SK-N-SH treated with all-trans-retinoic acid at 6 μM for 48 hours (cell line): ENCODE measurements around the gene IPO4.
A peak's percentile ranks its signal among the peaks of the same experiment; 100 is the strongest.

Experiments
- ATAC-seq: fragments of 200-7000 bp; cut with Tn5 transposase; 3 replicates; pipeline ENCODE4 v1.9.1; 2020; ENCODE audit warnings: mild to moderate bottlenecking, moderate library complexity
- ARNTL ChIP-seq: fragments of 450-650 bp; formaldehyde crosslinking; IDR thresholded peaks from 2 replicates; pipeline ENCODE4 v1.5.0; 2020; ENCODE audit warnings: low read depth, mild to moderate bottlenecking, moderate library complexity, borderline replicate concordance
- CREB5 ChIP-seq: fragments of 250-450 bp; sonication (Bioruptor Pico); IDR thresholded peaks from 2 replicates; pipeline ENCODE4 v1.5.1; 2020; ENCODE audit warnings: low read depth, mild to moderate bottlenecking, moderate library complexity
- CSDC2 ChIP-seq: fragments of 250-450 bp; sonication (Bioruptor Pico); IDR thresholded peaks from 2 replicates; pipeline ENCODE4 v1.5.0; 2020; ENCODE audit warnings: mild to moderate bottlenecking, moderate library complexity
- CSRNP3 ChIP-seq: fragments of 250-450 bp; sonication (Bioruptor Pico); IDR thresholded peaks from 2 replicates; pipeline ENCODE4 v1.5.1; 2021; ENCODE audit warnings: mild to moderate bottlenecking, moderate library complexity
- ESRRG ChIP-seq: fragments of 250-450 bp; sonication (Bioruptor Pico); IDR thresholded peaks from 2 replicates; pipeline ENCODE4 v1.6.1; 2021; ENCODE audit warnings: mild to moderate bottlenecking
- GLIS3 ChIP-seq: fragments of 250-450 bp; sonication (Bioruptor Pico); IDR thresholded peaks from 2 replicates; pipeline ENCODE4 v1.5.0; 2020; ENCODE audit warnings: mild to moderate bottlenecking, moderate library complexity
- ISL1 ChIP-seq: fragments of 250-450 bp; sonication (Bioruptor Pico); IDR thresholded peaks from 2 replicates; pipeline ENCODE4 v2.1.2; 2022; ENCODE audit warnings: mild to moderate bottlenecking, moderate library complexity
- OSR1 ChIP-seq: fragments of 250-450 bp; sonication (Bioruptor Pico); IDR thresholded peaks from 2 replicates; pipeline ENCODE4 v1.8.0; 2022; ENCODE audit warnings: moderate library complexity, mild to moderate bottlenecking, inconsistent platforms
- PATZ1 ChIP-seq: fragments of 250-450 bp; sonication (Bioruptor Pico); IDR thresholded peaks from 2 replicates; pipeline ENCODE4 v1.8.0; 2020; ENCODE audit warnings: mild to moderate bottlenecking, moderate library complexity, borderline replicate concordance
- PPARA ChIP-seq: fragments of 250-450 bp; sonication (Bioruptor Pico); IDR thresholded peaks from 2 replicates; pipeline ENCODE4 v1.5.0; 2020; ENCODE audit warnings: mild to moderate bottlenecking, borderline replicate concordance
- RARB ChIP-seq: fragments of 250-450 bp; sonication (Bioruptor Pico); IDR thresholded peaks from 2 replicates; pipeline ENCODE4 v1.8.0; 2021; ENCODE audit warnings: mild to moderate bottlenecking, moderate library complexity
- SNAI2 ChIP-seq: fragments of 250-450 bp; sonication (Bioruptor Pico); IDR thresholded peaks from 2 replicates; pipeline ENCODE4 v1.5.0; 2020; ENCODE audit warnings: mild to moderate bottlenecking, moderate library complexity
- TCF4 ChIP-seq: fragments of 250-450 bp; sonication (Bioruptor Pico); IDR thresholded peaks from 2 replicates; pipeline ENCODE4 v1.8.0; 2021; ENCODE audit warnings: mild to moderate bottlenecking, moderate library complexity, borderline replicate concordance
- TOX ChIP-seq: fragments of 250-450 bp; sonication (Bioruptor Pico); IDR thresholded peaks from 2 replicates; pipeline ENCODE4 v1.8.0; 2021; ENCODE audit warnings: mild to moderate bottlenecking, moderate library complexity, borderline replicate concordance
- TSHZ2 ChIP-seq: fragments of 250-450 bp; sonication (Bioruptor Pico); IDR thresholded peaks from 2 replicates; pipeline ENCODE4 v1.5.0; 2020; ENCODE audit warnings: mild to moderate bottlenecking, moderate library complexity
- ZC3H10 ChIP-seq: fragments of 250-450 bp; sonication (Bioruptor Pico); IDR thresholded peaks from 2 replicates; pipeline ENCODE4 v1.5.1; 2021; ENCODE audit warnings: mild to moderate bottlenecking, moderate library complexity
- ZFP3 ChIP-seq: fragments of 250-450 bp; sonication (Bioruptor Pico); IDR thresholded peaks from 2 replicates; pipeline ENCODE4 v1.5.0; 2020; ENCODE audit warnings: mild to moderate bottlenecking, moderate library complexity
- ZFP30 ChIP-seq: fragments of 450-650 bp; formaldehyde crosslinking; IDR thresholded peaks from 2 replicates; pipeline ENCODE4 v1.5.0; 2022; ENCODE audit warnings: mild to moderate bottlenecking, moderate library complexity
- ZNF565 ChIP-seq: fragments of 450-650 bp; formaldehyde crosslinking; conservative IDR thresholded peaks from 2 replicates; pipeline ENCODE4 v1.5.0; 2020; ENCODE audit warnings: low read depth, mild to moderate bottlenecking, moderate library complexity
- ZNF70 ChIP-seq: fragments of 450-650 bp; formaldehyde crosslinking; IDR thresholded peaks from 2 replicates; pipeline ENCODE4 v1.5.0; 2020; ENCODE audit warnings: mild to moderate bottlenecking, moderate library complexity
- ZNF8 ChIP-seq: fragments of 450-650 bp; formaldehyde crosslinking; IDR thresholded peaks from 2 replicates; pipeline ENCODE4 v1.5.0; 2020; ENCODE audit warnings: mild to moderate bottlenecking, moderate library complexity

The IPO4 gene

GRCh38 chr14:24135834-24136683, 52.6 kb downstream of the IPO4 start, which contains the start of gene PSME1 (continued):
- TF ChIP-seq PATZ1 (no peak), TCF4 (no peak), RARB (CRISPR knock-in tag) (no peak), PPARA (CRISPR knock-in tag) (no peak)
- TF ChIP-seq, all 23 proteins: peak for 0

- no peak for TF ChIP-seq ZC3H10
- 0 out of 2 replicates have a peak, but pooled peaks have one; percentile 28 for TF ChIP-seq SNAI2 (CRISPR knock-in tag)
- no peak for TF ChIP-seq CSRNP3 (CRISPR knock-in tag)
- no peak for TF ChIP-seq ZNF8 (CRISPR knock-in tag)
- TF ChIP-seq, all 23 proteins: peak for 1
- no peak; the same call in 1 of the 3 replicates for ATAC-seq
Observed at GRCh38 chr14:24135584-24135833, 53.1 kb downstream of the IPO4 start.

- no peak for TF ChIP-seq RARB (CRISPR knock-in tag)
- no peak for TF ChIP-seq TCF4
- no peak for TF ChIP-seq PATZ1
- no peak for TF ChIP-seq ZNF565 (CRISPR knock-in tag)
- TF ChIP-seq CSDC2 (CRISPR knock-in tag): no peak
- TF ChIP-seq ISL1: no peak
- TF ChIP-seq TOX (CRISPR knock-in tag): no peak
- TF ChIP-seq OSR1 (CRISPR knock-in tag): no peak
- no peak for TF ChIP-seq ZFP30
- no peak for TF ChIP-seq ZNF8 (CRISPR knock-in tag)
- ATAC-seq: no peak
Observed at GRCh38 chr14:24133735-24134134, 54.9 kb downstream of the IPO4 start.

- ATAC-seq: no peak
- TF ChIP-seq ZNF70 (CRISPR knock-in tag): no peak
- TF ChIP-seq RARB (CRISPR knock-in tag): no peak
- TF ChIP-seq TSHZ2 (CRISPR knock-in tag): no peak
- no peak for TF ChIP-seq ARNTL
- TF ChIP-seq ZNF565 (CRISPR knock-in tag): no peak
- TF ChIP-seq TOX (CRISPR knock-in tag): no peak
- no peak for TF ChIP-seq CREB5 (CRISPR knock-in tag)
- TF ChIP-seq PATZ1: no peak
- TF ChIP-seq GLIS3 (CRISPR knock-in tag): no peak
- no peak for TF ChIP-seq OSR1 (CRISPR knock-in tag)
- TF ChIP-seq ZC3H10: no peak
- TF ChIP-seq ESRRG (CRISPR knock-in tag): no peak
- TF ChIP-seq ZFP3 (CRISPR knock-in tag): no peak
- no peak for TF ChIP-seq ISL1
- no peak for TF ChIP-seq CSDC2 (CRISPR knock-in tag)
Observed at GRCh38 chr14:24132976-24133375, 55.6 kb downstream of the IPO4 start.
